Cerebellar nuclear complex (tissue), 1 donor: ENCODE measurements around the gene SZRD1.

Source experiments
- DNase-seq, 2 experiments: peaks; one replicate each; lab custom pipeline; 2025; lab: John Stamatoyannopoulos, UW

The SZRD1 gene

GRCh38 chr1:16440470-16441281, 73.6 kb downstream of the SZRD1 start, which contains the start of gene NECAP2:
TSS of gene NECAP2 (plus strand) at chr1:16440724. CDS start at chr1:16440762, 38 bp downstream.
- peak in 1 of 2 experiments; percentile 84 for DNase-seq

GRCh38 chr1:16441282-16441665, 74.2 kb downstream of the SZRD1 start:
- DNase-seq: no peak

GRCh38 chr1:16442265-16442664, 75.2 kb downstream of the SZRD1 start:
- DNase-seq: no peak

GRCh38 chr1:16442941-16443340, 75.9 kb downstream of the SZRD1 start:
- DNase-seq: no peak

GRCh38 chr1:16443975-16444770, 77.1 kb downstream of the SZRD1 start:
- no peak for DNase-seq

GRCh38 chr1:16445052-16445451, 78.0 kb downstream of the SZRD1 start:
- no peak for DNase-seq

GRCh38 chr1:16446116-16446515, 79.1 kb downstream of the SZRD1 start:
- no peak for DNase-seq

- no peak for DNase-seq
Measured at GRCh38 chr1:16447641-16448040, 80.6 kb downstream of the SZRD1 start.
